ENCODE data around the gene RNF212B. TPM values are rescaled to one million over a fixed set of nuclear protein-coding genes. Genes with fewer than 3 reads are reported as not detected.

Gene RNF212B
- total RNA-seq = not detected in 2 replicates

GRCh38 chr14:23237772-23238594, at the start of gene RNF212B:
RNF212B (plus strand) TSS chr14:23237936; CDS start chr14:23240346, 2,410 bp downstream.

GRCh38 chr14:23286020-23286901, 48.5 kb downstream of the RNF212B start, which contains the start of gene HOMEZ:
HOMEZ (minus strand) TSS chr14:23286132; CDS start chr14:23285952, 180 bp downstream.

DNA sequence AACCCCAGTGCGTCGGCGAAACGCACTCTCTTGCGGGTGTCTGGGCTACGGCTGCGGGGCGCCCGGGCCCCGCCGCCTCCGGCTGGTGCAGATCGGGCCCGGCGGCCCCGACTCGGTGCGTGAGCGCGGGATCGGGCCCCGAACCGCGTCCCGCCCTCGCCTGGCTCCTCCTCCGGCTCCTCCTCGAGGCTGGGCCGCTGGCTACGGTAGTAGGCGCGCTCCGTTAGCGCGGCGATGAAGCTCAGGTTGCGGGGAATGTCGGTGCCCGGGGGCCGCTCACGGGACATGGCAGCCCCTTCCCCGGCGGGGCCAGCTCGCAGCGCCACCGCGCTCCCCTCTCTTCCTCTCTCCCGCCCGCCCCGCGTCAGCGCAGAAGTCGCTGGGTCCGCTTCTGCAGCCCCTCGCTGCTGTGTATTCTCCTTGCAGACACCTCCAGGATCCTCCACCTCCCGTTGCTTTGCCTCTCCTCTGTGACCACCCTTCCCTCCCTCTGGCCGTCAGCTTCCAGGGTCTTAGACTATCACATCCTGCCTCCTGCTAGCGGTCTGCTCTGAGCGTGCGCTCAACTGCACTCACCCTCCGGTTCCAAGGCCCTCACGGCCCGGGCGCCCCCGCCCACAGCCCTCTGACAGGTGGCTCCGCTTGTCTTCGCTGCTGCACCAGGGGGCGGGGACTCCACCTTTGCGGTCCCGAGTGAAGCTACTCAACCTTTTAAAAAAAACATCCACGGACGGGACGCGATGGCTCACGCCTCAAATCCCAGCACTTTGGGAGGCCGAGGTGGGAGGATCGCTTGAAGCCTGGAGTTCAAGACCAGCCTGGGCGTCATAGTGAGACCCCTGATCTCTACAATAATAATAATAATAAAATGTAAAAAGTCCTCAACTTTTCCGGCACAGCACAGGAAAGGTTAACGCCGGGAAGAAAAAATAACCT, 64.8 kb downstream of the RNF212B start, which contains the start of gene PPP1R3E:
Gene PPP1R3E, minus strand, starts transcription at position 570 of the 936 bp plus-strand sequence. Its CDS starts 283 bp downstream, at position 287.

DNA sequence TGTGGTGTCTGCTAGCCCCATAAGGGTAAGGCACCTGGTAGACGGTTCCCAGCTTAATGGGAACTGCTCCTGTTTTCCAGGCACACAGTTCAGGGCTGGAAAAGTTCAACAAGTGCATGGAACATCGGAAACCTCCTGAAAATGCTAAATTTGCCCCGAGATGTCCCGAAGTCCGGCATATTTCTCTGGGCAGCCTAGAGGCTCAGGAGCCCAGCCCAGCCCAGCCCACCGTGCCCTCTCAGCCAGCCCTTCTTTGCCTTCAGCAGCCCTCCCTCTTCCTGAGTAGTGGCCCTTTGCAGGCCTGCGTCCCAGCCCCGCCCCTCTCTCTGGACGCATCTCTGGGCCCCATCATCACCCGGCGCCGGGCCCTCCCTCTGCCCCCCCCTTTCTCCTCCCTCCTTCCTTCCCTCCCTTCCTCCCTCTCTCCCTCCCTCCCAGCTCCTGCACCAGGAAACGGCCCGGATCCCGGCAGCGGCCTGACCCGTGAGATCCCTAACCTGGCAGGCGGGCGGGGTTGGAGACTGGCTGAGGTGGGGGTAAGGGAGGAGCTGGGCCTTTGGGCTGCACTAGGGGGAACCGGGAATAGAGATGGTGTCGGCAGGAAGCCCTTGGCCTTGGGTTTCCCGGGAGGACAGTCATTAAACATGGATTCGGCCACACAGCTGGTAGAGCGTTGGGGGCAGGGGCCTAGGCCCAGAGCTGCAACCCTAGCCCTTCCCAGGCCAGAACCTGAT, 68.8 kb downstream of the RNF212B start, which contains the start of gene BCL2L2:
Gene BCL2L2, plus strand, starts transcription at position 422 of the 734 bp plus-strand sequence. CDS start 935 bp downstream, outside the sequence.

GRCh38 chr14:23320584-23321571, 83.1 kb downstream of the RNF212B start, which contains the start of gene PABPN1:
PABPN1 (plus strand) TSS chr14:23321457; CDS start chr14:23321470, 13 bp downstream.

Other genes starting within 250 kb of the RNF212B start
- gene C14orf93, start 227.8 kb upstream of the RNF212B start, total RNA-seq = 12.1 and 16.4 TPM in 2 replicates
- gene PSMB5, start 203.0 kb upstream of the RNF212B start, total RNA-seq = 196 and 218 TPM in 2 replicates
- 0.09 TPM in 1 of 2 replicates, not detected in the other for gene PSMB11, start 195.7 kb upstream of the RNF212B start, total RNA-seq
- gene CDH24, start 180.4 kb upstream of the RNF212B start, total RNA-seq = 4.6 and 7.6 TPM in 2 replicates
- gene ACIN1, start 142.8 kb upstream of the RNF212B start, total RNA-seq = 71.7 and 101 TPM in 2 replicates
- gene C14orf119, start 142.4 kb upstream of the RNF212B start, total RNA-seq = 63.5 and 95.0 TPM in 2 replicates
- gene CIROP, start 132.9 kb upstream of the RNF212B start, total RNA-seq = 1.3 and 4.6 TPM in 2 replicates
- 0.16 TPM in 1 of 2 replicates, not detected in the other for gene CEBPE, start 118.7 kb upstream of the RNF212B start, total RNA-seq
- 15.8 and 25.9 TPM in 2 replicates for gene SLC7A8, start 54.3 kb upstream of the RNF212B start, total RNA-seq
- gene HOMEZ, start 48.2 kb downstream of the RNF212B start, total RNA-seq = 3.3 and 4.8 TPM in 2 replicates
- gene PPP1R3E, start 64.9 kb downstream of the RNF212B start, total RNA-seq = 2.4 and 2.5 TPM in 2 replicates
- gene BCL2L2, start 68.9 kb downstream of the RNF212B start, total RNA-seq = 15.8 and 19.9 TPM in 2 replicates
- 85.4 and 91.9 TPM in 2 replicates for gene PABPN1, start 83.5 kb downstream of the RNF212B start, total RNA-seq
- 13.2 and 16.7 TPM in 2 replicates for gene SLC22A17, start 115.0 kb downstream of the RNF212B start, total RNA-seq
- 0.47 and 8.3 TPM in 2 replicates for gene EFS, start 127.2 kb downstream of the RNF212B start, total RNA-seq
- gene IL25, start 134.9 kb downstream of the RNF212B start, total RNA-seq = not detected in 2 replicates
- gene CMTM5, start 139.1 kb downstream of the RNF212B start, total RNA-seq = 0.94 TPM in 1 of 2 replicates, not detected in the other
- not detected in 2 replicates for gene MYH6, start 170.3 kb downstream of the RNF212B start, total RNA-seq
- not detected in 2 replicates for gene MYH7, start 197.7 kb downstream of the RNF212B start, total RNA-seq
- 45.7 and 60.6 TPM in 2 replicates for gene NGDN, start 231.8 kb downstream of the RNF212B start, total RNA-seq